ENCODE measurements around the gene ZBTB38.

The ZBTB38 gene

DNA sequence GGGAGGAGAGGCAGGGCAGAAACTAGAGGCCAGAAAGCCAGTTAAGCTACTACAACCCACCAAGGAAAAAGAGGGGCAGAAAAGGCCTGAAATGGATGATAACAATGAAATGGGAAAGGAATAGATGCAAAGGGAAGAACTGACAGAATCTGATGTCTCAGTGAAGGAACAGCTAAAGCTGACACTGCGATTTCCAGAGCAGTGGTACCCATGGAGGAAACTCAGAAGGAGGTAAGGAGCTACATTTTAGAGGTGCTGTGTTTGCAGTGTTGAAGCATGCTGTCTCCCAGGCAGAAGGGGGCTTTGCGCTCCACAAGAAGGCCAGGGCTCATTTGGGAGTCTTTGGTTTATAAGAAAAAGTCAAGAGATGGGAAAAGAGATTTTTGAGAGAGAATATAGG lies 38.0 kb downstream of the ZBTB38 start:
- no peak for DNase-seq

DNA sequence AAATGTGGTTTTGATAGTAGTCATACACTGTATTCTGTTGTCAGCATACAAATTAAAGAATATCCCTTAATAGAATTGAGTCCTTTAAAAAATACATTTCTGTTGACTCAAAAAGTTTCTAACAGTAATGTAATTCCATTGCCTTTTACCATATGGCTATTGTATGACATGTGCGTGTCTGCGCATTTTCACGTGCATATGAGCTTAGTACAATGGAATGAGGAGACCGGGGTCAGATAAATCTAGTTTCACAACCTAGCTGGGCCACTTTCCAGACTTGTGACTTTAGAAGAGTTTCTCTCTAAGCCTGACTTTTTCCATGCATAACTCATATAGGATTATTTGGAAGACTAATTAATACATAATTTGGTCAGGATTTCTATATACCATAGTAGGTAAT lies 38.7 kb downstream of the ZBTB38 start:
- DNase-seq: no peak

DNA sequence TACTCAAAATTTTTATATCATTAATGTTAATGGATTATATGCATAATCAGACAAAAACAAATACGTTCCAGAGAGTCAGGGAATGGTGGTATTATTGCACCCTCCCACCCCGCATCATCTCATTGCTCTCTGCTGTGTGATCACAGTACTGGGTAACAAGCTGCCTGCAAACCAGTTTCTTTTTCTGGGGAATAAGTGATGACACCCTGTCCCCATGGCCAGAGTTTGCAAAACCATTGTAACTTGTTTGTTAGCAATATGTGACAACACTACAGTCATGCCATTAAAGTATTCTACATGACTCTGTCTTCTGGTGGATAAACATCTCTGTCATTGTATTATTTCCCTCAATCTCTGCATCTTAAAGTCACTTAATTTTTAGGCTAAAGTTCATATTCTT lies 39.5 kb downstream of the ZBTB38 start:
- DNase-seq: no peak

DNA sequence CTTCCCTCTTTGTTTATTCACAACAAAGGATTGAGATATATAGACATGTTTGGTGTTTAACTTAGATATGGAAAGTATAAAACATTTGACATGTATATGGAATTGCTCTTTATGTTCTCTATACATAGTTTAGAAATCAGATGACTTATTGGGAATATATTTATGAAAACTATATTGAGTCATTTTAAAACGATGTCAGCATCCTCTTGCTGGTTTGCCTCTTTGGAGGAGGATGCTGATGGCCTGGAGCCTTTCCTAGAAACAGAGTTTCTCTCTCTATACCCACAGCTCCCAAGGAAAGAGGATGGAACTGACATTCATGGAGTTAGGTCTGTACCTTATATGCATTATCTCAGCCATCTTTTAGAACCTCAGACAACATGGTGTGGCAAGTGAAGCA lies 40.3 kb downstream of the ZBTB38 start:
- no peak for DNase-seq

DNA sequence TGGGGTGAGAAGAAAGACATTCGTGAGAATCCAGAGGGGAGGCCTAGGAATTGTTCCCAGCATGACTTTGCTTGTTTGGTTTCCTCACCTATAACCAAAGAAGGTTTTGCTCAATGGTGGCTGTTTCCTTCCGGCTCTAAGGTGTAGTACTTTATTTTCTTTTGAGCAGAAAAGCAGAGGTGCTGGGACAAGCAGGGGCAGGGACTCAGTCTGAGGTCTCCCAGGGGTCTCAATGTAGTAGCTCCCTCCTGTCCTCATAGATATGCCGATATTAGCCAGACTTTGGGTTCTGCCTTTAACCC lies 41.6 kb downstream of the ZBTB38 start:
- DNase-seq: no peak

DNA sequence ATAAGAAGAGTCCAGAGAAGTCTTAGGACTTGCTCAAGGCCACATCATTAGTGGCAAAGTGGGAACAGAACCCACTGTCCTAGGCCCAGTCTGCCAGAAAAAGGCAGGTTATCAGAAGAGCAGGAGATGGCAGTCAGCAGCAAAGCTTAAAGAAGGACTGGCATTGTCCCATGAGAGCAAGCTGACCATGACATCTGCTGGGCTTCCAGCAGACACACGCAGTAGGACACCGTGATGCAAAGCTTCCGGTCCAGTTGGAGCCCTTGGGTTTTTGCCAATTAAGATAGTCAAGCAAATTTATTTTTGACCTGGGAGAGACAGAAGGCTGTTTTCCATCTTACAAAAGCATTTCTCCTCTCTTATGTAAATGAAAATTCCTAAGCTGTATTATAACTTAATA lies 42.1 kb downstream of the ZBTB38 start:
- DNase-seq: no peak

DNA sequence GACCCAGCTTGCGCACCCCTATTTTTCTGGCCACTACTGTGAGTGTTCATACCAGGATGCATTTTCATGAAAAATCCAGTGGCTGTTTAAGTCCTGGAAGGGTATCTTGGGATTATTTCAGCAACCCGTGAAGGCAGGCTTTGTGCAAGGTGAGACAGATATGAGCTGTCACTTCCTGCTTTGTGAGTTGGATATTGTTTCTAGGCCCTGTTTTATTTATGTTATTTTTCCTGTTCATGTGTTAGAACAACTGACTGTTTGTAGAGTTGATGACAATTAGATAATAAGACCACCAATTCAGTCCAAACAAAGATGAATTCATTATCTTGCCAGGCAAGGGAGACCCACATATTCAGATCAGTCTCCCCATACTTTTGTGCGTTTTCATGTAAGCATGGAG lies 42.5 kb downstream of the ZBTB38 start:
- DNase-seq: no peak

DNA sequence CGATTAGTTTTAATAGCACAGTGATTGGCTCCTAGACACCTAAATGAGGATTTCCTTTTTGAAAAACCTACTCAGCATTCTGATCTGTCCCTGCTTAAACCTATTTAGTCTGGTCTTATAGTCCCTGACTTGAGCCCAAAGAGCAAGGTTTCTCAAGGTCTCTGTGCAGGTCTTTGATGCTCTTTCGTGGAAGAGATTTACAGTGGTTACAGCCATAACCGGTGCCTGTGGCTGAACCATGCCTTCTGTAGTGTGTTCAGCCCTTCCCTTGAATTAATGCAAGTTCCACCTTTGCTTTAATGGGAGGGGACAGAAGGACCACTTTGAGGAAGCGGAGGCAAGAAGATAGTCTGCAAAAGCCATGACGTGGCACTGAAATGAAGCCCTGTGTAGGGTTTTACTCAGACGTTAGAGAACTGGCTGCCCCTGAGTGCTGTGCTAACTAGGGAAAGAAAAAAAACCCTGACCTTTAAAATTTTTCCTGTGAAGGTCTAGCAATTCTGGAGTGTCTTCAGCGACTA lies 43.0 kb downstream of the ZBTB38 start:
- no peak for DNase-seq

DNA sequence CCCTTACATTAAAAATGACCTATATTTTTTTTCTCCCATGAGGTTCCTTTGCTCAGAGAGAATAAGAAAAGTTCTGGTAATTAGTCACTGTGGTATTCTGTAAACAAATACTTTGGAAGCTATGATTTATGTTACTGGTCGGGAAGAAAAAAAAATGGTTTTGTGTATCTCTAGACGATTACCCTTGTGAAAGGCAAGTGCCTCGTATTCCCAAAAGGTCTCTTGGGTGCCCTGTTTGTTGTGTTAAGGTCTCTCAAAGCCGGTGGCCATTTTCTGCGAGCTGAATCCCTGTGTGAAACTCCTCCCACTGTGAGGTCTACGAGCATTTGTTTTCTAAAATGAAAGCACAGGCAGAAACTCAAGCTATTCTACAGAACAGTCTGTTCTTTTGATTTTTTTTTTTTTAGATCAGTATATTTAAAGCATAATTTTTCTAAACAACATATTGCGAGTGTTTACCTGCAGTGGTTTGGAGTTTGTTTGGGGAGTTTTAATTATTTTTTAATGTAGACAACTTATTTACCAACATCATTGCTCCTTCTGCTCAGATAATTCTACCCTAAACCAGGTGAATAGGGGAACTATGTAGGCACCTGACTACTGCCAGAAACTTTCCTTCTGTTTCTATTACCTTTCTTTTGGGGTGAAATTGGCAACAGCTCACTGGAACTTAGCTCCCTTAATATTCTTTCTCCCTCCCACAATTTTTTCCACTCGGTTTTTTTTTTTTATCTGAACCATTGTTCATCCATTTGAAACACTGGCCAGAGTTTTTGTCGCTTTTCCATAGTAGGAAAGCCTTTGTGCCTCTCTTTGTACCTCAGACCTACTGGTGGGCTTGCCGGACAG lies 44.0 kb downstream of the ZBTB38 start:
- no peak for DNase-seq

DNA sequence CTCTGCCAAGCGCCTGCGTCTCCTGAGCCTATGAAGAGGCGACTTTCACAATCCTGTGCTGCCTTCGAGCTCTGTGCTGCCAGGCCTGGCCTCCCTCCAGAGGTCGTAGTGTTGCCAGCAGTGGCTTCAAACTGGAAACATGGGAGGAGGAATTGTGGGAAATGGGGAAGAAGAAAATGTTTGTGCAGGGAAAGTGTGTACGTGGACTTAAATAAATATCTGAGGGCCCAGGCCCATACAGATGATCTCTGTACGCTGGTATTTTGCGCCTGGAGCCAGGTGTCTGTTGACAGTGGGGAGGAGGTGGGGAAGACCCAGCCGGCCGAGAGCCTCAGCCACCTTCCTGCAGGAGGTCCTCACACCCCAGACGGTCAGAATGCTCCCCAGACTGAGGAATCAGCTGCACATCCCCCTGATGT lies 44.6 kb downstream of the ZBTB38 start:
- no peak for DNase-seq

DNA sequence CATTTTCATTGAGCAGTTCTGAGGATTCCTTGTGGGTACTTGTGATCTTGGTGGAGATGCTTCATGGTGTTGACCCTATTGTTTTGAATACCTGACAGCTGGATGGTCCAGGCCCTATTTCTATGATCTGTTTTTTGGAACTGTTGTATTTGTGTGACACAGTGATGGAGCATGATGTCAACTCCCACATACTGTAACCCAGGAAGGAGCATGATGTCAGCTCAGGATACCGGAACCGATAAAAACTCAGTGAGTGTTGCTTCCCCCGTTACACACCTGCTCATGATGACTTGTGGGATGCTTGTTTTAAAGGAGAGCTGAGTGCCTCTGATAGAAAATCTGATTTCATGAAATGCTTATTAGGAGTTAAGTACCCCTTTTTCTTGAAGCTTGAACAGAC lies 45.1 kb downstream of the ZBTB38 start:
- DNase-seq: no peak

DNA sequence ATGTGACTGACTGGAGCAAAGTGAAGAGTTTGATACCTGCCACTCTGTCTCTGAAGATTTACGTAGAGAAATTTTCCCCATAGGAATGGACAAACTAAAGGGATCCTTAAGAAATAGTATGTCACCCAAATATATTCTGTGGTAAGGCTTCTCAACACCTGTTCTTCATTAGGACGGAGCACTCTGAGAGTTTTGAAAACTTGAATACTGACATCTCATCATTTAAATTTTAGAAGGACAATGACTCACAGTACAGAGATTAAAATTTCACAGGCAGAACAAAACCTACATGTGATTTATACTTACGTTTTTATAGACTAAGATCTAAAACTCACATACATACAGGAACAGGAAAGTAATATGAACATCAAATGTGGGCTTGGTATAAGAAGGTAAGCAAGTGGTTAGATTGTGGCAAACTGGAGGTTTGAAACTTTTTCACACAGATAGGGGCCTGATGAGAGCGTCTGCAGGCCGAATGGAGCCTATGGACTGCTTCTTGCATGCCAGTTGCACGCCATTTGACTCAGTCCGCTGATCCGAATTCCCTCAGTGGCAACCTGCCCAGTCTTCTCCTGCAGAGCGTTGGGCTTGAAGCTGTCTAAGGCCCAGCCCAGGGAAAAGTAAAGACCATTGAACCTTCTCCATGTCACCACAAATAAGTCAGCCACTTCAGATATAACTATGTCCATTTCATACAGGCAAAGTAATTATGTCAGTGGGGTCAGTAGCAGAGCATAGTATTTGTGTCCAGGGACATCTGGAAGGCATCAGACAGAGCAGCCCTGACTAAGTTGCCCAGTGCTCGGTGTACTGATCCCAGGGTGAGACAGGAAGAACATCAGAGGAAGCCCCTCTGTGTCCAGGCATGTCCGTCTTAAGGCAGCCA lies 45.7 kb downstream of the ZBTB38 start:
- DNase-seq: no peak

DNA sequence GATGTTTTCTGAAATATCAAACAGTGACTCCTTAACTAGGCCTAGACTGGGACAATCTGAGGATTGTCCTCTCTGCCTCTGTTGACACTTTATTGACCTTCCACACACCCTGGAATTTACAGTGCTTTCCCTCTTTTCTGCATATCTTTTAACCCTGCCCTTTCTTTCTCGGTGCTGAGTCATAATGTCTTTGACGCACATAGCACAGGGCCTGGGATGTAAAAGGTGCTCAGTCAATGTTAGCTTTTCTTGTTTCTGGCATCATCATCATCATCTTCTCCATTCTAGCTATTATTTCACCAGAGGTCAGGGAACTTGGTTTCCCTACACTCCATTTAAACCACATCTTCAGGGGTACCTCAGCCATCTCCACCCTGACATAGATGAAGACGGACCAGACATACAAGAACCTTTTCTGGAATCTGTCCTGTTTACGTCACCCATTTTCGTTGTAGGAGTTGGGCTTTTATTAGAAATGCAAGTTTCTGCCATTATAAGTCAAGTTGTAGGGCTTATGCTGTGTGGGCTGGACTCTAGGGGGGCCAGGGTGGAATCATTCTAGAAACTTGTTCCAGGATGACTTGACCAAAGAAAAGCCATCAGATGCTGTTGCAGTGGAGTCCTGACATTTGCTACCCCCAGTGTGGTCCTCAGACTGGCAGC lies 46.6 kb downstream of the ZBTB38 start:
- DNase-seq: no peak

DNA sequence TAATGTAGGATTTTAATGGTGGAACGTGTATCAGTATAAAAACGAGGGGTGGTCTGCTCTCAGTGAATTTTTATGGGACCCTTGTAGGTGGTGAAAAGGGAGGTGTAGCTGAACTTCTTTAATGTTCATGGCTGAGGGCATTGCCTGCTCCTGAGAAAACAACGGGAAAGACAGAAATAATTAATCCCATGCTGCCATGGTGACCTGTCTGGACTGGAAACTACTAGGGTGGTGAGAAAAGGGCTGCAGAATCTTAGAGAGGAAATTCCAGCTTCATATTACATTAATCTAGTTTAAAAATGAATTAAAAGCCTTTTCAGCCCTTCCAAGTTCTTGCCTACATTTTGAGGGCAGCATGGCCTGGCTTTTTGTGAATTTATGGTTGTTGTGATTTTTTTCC lies 47.6 kb downstream of the ZBTB38 start:
- DNase-seq: no peak

Measured in NCI-H1694 treated with DMSO at 0.1 percent for 48 hours (cell line).